Left ventricle myocardium superior (tissue), 1 donor: Measurements from ENCODE around the gene HLA-DRB5. TPM values are rescaled to one million over a fixed set of nuclear protein-coding genes. Genes with fewer than 3 reads are reported as not detected.
A peak's percentile ranks its signal among the peaks of the same experiment; 100 is the strongest.
"Not testable (repeated sequence)": the region's sequence is repeated elsewhere in the genome, so short reads cannot be mapped to it uniquely, and the experiment has no call there.

Experiments
- ATAC-seq: fragments of 200-7000 bp; cut with Tn5 transposase; one replicate; pipeline ENCODE4 v1.9.1; 2020; ENCODE audit warnings: mild to moderate bottlenecking, moderate library complexity
- DNase-seq: peaks from one replicate; pipeline ENCODE4 v3.0.0-alpha.2; 2020
- intact Hi-C: fragments of 100-400 bp; cut with micrococcal nuclease; formaldehyde crosslinking; loops from one replicate; pipeline ENCODE4 v1.11.0; 2022
- total RNA-seq: library from RNA; stranded (reverse); fragmentation: NEBNext Ultra II Directional; extraction: Animal tissue kit (Norgen Biotek cat#: 25700); gene quantifications from one replicate; pipeline ENCODE4 v1.2.1, GENCODE V29; 2021
- donor health status: DM: no; HTN: yes; CAD: no; lungs with severe emphysema.

HLA-DRB5 gene
- total RNA-seq, 1 donor from 2014 or later, result 19.5 TPM

DNA sequence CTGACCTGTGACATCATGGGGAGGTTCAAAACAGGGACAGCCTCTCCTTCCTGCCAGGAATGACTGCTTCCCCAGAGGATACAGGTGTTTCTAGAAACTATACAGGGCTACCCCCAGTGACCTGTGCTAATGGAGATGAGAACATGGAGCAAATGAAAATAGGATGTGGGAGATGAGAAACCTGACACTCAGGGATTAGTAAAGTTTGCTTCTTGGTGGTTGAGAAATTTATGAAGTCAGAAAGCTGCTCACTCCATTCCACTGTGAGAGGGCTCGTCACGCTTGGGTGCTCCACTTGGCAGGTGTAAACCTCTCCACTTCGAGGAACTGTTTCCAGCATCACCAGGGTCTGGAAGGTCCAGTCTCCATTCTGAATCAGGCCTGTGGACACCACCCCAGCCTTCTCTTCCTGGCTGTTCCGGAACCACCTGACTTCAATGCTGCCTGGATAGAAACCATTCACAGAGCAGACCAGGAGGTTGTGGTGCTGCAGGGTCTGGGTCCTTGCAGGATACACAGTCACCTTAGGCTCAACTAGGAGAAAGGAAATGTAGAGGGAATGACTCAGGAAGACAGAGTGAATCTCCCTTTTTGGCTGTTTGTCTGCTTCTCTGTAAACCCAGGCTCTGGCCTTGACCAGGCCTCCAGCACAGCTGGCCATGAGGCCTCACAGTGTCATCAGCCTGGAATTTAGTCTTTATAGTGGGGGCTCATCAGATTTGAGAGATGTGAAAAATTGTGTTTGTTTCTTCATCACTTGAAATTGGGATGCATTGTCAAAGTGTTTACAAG lies 10.8 kb downstream of the HLA-DRB5 start:
- intact Hi-C loops, result no loop called here
- DNase-seq, result no peak
- no peak for ATAC-seq

DNA sequence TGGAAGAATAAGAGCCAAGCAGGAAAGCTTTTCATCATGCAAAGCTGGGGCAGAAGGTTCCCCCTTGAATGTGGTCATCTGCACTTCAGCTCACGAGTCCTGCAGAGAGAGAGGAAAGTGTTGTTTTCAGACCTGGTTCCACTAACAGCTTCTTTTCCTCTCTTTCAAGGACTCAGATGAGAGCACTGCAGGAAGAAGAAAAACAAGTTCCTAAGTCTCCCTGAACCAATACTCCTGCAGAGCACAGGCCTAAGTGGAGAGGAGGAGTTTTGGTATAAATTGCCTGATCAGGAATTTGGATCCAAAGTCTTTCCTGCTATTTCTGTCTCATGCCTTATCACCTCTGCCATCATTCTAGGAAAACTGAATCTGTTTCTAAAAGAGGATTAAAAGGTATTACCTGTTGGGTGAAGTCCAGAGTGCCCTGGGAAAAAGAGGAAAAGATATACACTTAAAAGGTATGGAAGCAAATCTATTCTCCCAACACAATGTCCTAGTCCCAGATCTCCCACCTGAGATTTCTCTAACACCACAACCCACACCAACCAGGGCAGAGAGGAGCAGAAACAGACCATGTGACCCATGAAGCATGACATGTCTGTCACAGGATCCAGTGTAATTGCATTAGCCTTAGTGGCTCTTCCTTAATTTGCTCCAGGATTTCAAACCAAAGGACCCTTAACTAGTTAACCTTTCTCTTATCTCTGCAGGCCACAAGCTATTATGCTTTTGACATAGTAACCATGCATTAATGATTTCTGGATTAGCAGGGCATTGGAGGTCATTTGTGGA lies 12.2 kb downstream of the HLA-DRB5 start:
- ATAC-seq (no peak), DNase-seq (no peak)
- intact Hi-C loops, result no loop called here

DNA sequence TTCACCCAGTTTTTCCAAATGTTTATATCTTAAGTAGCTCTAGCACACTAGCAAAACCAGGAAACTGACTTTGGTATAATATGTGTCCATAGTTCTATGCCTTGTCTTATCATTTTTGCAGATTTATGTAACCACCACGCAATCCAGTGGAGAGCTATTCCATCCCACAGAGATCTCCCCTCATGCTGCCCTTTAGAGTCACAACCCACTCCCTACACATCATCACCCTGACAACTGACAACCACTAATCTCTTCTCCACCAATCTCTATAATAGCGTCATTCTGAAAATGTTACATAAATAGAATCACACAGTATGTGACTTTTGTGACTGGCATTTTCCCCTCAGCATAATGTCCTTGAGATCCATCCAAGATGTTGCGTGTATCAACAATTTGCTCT lies 29.1 kb downstream of the HLA-DRB5 start:
- ATAC-seq, result peak; percentile 66

DNA sequence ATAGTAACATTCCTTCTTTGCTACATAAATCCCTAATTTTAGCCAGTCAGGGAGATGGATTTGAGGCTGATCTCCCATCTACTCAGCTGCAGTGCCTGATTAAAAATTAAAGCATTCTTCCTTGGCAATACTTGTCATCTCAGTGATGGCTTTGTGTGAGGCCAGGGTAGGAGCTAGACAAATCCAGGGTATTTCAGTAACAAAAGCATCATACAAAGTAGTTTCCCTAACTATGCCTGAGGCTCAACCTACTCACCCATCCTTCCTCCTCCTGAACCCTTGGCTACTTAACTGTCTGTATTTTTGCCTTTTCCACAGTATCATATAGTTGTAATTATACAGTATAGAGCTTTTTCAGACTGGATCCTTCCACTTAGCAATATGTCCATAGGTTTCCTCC lies 37.7 kb downstream of the HLA-DRB5 start:
- ATAC-seq (peak; percentile 54), DNase-seq (no peak)
- intact Hi-C loops, result no loop called here

More for the DNA sequence above, 29.1 kb downstream of the HLA-DRB5 start:
- no peak for DNase-seq
- intact Hi-C loops, result no loop called here

DNA sequence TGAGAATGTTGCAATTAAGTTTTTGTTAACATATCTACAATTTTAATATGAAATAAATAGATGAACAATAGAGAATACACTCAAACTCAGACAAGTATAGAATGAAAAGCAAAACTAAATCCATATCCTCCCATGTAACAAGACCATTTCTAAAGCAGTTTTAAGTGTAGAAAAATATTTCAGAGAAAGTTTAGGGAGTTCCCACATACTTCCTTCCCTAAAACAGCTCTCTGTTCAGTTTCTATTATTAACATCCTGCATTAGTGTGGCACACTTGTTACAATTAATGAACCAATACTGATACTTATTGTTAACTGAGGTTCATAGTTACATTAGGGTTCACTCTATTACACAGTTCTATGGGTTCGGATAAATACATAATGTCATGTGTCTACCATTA lies 38.4 kb downstream of the HLA-DRB5 start:
- DNase-seq (no peak), ATAC-seq (no peak)
- intact Hi-C loops, result no loop called here

DNA sequence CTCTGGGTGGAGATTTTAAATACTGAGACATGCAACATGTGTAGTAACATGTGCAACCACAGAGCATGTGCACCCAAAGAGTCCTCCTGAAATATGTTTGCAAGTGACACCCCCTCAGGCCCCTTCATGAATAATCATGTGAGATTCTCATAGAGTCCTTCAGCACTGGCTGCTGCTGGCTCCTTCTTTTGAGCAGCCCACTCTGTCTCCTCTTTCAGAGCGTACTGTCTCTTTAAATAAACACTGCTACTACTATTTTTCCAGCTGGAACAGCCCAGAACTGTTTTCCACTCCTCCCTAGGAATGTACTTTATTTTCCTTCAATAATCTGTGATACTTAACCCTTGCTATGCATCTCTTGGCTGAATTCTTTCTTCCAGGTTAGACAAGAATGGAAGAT lies 42.0 kb downstream of the HLA-DRB5 start:
- ATAC-seq, result peak; percentile 82
- intact Hi-C loops, result no loop called here

GRCh38 chr6:32484614-32484998 lies 45.5 kb downstream of the HLA-DRB5 start:
- intact Hi-C loops, result no loop called here
- no peak for ATAC-seq
- no peak for DNase-seq

More for the DNA sequence above, 42.0 kb downstream of the HLA-DRB5 start:
- DNase-seq, result no peak

DNA sequence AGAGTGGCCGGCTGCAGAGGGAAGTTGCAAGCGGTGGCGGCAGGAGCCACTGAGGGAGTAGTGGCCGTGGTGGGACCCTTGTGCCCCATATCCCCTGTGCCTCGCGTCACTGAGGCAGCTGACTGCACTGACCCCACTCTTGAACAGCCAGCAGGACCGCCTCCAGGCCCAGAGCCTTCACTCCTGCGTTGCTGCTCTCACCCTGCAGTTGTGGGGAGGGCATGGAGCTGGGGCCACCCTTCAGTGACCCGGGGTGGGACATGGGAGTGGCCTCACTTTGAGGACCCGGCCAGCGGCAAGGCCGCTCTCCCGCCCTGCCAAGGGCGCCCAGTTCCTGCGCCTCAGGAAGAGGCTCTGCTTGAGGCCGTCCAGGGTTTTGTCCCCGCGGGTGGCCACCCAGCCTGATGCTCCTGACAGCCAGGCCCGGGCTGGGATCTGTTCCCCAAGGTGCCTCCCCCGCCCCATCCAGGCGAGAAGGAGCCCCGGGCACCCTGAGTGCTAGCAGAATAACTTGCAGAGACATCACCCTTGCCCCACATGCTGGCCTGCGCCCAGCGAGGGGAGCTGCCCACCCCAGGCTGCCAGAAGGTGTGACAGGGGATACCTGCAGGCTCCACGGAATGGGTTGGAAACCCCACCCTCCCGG lies 46.0 kb downstream of the HLA-DRB5 start:
- DNase-seq (no peak), ATAC-seq (no peak)
- intact Hi-C loops, result no loop called here

GRCh38 chr6:32475392-32476206 lies 54.5 kb downstream of the HLA-DRB5 start:
- intact Hi-C loops, result no loop called here
- ATAC-seq, result no peak
- no peak for DNase-seq

GRCh38 chr6:32473376-32474348 lies 56.4 kb downstream of the HLA-DRB5 start:
- intact Hi-C loops, DNase-seq: not testable (repeated sequence)
- peak; percentile 75 for ATAC-seq

- DNase-seq, result no peak
- intact Hi-C loops, result no loop called here
- ATAC-seq, result no peak
Measured at GRCh38 chr6:32472781-32473375, 57.2 kb downstream of the HLA-DRB5 start.

GRCh38 chr6:32467743-32468503 lies 62.2 kb downstream of the HLA-DRB5 start:
- DNase-seq, intact Hi-C loops, ATAC-seq: not testable (repeated sequence)

Other genes with a start within 250 kb of the HLA-DRB5 start
- gene TSBP1, start 158.4 kb downstream of the HLA-DRB5 start, total RNA-seq, result not detected
- not detected for gene BTNL2, start 123.1 kb downstream of the HLA-DRB5 start, total RNA-seq
- gene HLA-DRA, start 90.4 kb downstream of the HLA-DRB5 start, total RNA-seq, result 109 TPM
- 34.3 TPM for gene HLA-DRB1, start 59.6 kb upstream of the HLA-DRB5 start, total RNA-seq
- 4.9 TPM for gene HLA-DQA1, start 107.1 kb upstream of the HLA-DRB5 start, total RNA-seq
- 4.4 TPM for gene HLA-DQB1, start 136.4 kb upstream of the HLA-DRB5 start, total RNA-seq
- gene HLA-DQA2, start 211.1 kb upstream of the HLA-DRB5 start, total RNA-seq, result 2.7 TPM
- 3.3 TPM for gene HLA-DQB2, start 233.2 kb upstream of the HLA-DRB5 start, total RNA-seq